Osteoblast (primary cell): ENCODE measurements around the gene LAG3. TPM values are rescaled to one million over a fixed set of nuclear protein-coding genes. Genes with fewer than 3 reads are reported as not detected.

Experiments used
- DNase-seq: peaks from one replicate; pipeline ENCODE4 v3.0.0; 2011; ENCODE audit warnings: low spot score, mixed read lengths; ENCODE audit not compliant: insufficient read length; ENCODE audit errors: missing footprints
- H2AFZ ChIP-seq: 2 replicates; pipeline ENCODE4 v1.6.0; 2011; ENCODE audit warnings: mild to moderate bottlenecking, low read length
- H3K27ac ChIP-seq: 2 replicates; pipeline ENCODE4 v1.5.1; 2011; ENCODE audit warnings: mild to moderate bottlenecking, low read depth, low read length, moderate library complexity
- H3K27me3 ChIP-seq: 2 replicates; pipeline ENCODE4 v1.6.0; 2012; ENCODE audit warnings: mild to moderate bottlenecking, control low read depth, inconsistent platforms, low read length, moderate library complexity; ENCODE audit not compliant: insufficient read depth
- H3K36me3 ChIP-seq: 2 replicates; pipeline ENCODE4 v1.5.1; 2011; ENCODE audit warnings: mild to moderate bottlenecking, low read length, control low read depth, moderate library complexity; ENCODE audit not compliant: insufficient read depth
- H3K4me1 ChIP-seq: 2 replicates; pipeline ENCODE4 v1.5.1; 2011; ENCODE audit warnings: mild to moderate bottlenecking, low read length, control low read depth, moderate library complexity; ENCODE audit not compliant: insufficient read depth
- H3K4me2 ChIP-seq: 2 replicates; pipeline ENCODE4 v1.6.0; 2011; ENCODE audit warnings: mild to moderate bottlenecking, low read length; ENCODE audit not compliant: insufficient read depth
- H3K4me3 ChIP-seq: fragments of 200-600 bp; sonication (generic); 3 replicates; pipeline ENCODE4 v1.5.1; 2012; ENCODE audit warnings: mild to moderate bottlenecking, low read length, inconsistent platforms; ENCODE audit not compliant: insufficient read depth
- H3K79me2 ChIP-seq: 2 replicates; pipeline ENCODE4 v1.6.0; 2012; ENCODE audit warnings: mild to moderate bottlenecking, low read length, control low read depth, inconsistent platforms; ENCODE audit not compliant: insufficient read depth
- H3K9me3 ChIP-seq: 2 replicates; pipeline ENCODE4 v1.5.1; 2011; ENCODE audit warnings: low read depth, low read length, control low read depth
- H4K20me1 ChIP-seq: 2 replicates; pipeline ENCODE4 v1.6.0; 2012; ENCODE audit warnings: mild to moderate bottlenecking, low read length, control low read depth; ENCODE audit not compliant: insufficient read depth
- total RNA-seq: library from RNA; depleted of rRNA; stranded (reverse); fragments of >200 nt; gene quantifications from 2 replicates; pipeline ENCODE4 v1.2.3, GENCODE V29; 2012
- TF ChIP-seq, protein P1 (sequence below): IDR thresholded peaks from 2 replicates; pipeline ENCODE4 v1.5.1; 2011; ENCODE audit warnings: mild to moderate bottlenecking, low read depth, low read length, moderate library complexity; ENCODE audit errors: extremely low read depth

Gene LAG3
- total RNA-seq, 1 donor = not detected

DNA sequence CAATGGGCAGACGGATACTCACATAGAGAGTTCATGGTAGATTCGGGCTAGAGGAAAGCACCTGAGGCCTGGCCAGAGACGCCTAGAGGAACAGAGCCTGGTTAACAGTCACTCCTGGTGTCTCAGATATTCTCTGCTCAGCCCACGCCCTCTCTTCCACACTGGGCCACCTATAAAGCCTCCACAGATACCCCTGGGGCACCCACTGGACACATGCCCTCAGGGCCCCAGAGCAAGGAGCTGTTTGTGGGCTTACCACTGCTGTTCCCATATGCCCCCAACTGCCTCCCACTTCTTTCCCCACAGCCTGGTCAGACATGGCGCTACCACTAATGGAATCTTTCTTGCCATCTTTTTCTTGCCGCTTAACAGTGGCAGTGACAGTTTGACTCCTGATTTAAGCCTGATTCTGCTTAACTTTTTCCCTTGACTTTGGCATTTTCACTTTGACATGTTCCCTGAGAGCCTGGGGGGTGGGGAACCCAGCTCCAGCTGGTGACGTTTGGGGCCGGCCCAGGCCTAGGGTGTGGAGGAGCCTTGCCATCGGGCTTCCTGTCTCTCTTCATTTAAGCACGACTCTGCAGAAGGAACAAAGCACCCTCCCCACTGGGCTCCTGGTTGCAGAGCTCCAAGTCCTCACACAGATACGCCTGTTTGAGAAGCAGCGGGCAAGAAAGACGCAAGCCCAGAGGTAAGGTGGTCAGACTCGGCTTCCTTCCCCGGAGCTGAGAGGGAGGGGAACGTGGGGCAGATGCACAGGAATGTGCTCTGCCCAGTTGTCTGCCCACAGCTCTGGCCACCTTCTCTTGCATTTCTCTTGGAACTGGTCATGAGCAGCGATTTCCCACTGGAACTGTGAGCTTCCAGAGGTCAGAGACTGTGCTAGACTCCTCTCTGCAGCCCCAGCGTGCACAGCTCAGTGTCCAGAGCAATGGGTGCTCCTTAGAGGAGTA, 16.9 kb downstream of the LAG3 start, which contains the start of gene CD4:
CD4 (plus strand) TSS at position 557 of the 953 bp plus-strand sequence. CDS start 10,611 bp downstream, outside the sequence.
- TF ChIP-seq, protein P1, sequence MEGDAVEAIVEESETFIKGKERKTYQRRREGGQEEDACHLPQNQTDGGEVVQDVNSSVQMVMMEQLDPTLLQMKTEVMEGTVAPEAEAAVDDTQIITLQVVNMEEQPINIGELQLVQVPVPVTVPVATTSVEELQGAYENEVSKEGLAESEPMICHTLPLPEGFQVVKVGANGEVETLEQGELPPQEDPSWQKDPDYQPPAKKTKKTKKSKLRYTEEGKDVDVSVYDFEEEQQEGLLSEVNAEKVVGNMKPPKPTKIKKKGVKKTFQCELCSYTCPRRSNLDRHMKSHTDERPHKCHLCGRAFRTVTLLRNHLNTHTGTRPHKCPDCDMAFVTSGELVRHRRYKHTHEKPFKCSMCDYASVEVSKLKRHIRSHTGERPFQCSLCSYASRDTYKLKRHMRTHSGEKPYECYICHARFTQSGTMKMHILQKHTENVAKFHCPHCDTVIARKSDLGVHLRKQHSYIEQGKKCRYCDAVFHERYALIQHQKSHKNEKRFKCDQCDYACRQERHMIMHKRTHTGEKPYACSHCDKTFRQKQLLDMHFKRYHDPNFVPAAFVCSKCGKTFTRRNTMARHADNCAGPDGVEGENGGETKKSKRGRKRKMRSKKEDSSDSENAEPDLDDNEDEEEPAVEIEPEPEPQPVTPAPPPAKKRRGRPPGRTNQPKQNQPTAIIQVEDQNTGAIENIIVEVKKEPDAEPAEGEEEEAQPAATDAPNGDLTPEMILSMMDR = no peak
- Histone ChIP-seq H3K27ac (no peak within 1 kb of the TSS), H3K4me2 (peak within 1 kb of the TSS; percentile 58), H2AFZ (peak within 1 kb of the TSS; percentile 86), H3K9me3 (no peaks in the 10 kb centered on the region), H3K4me3 (peak within 1 kb of the TSS; percentile 52), H4K20me1 (no peaks in the 10 kb centered on the region), H3K36me3 (no peaks in the 10 kb centered on the region), H3K27me3 (peaks cover 6% of the 10 kb centered on the region), H3K79me2 (no peaks in the 10 kb centered on the region), H3K4me1 (peaks cover 19% of the 10 kb centered on the region)
- peak; percentile 85 for DNase-seq

DNA sequence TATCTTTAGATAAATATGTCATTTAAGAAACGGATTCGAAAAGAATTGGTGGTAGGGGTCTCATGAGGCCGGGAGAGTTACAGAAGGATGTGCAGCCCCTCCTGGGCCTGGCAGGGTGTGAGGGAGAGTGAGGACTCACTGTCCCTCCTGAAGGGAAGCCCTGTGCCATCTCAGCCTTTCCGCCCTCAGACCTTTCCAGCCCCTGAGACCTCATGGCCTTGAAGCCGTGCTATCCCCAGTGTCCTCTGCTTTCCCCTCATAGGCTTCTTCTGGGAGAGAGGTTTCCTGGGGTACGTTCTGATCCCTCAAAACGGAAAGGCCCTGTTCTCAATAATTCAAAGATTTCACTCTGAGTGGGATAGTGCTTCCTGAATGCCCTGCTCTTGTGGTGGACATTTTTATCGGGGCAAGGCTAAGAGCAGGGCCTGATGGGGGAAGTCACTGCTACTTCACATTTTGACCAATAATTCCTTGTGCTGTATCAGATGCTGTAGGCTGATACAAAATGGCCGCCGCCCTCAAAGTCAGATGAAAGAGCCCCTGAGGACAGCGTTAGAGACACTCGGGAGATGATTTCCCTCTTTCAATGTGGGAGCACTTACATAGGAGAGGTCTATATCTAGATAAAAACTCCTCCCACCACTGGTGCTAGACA, 18.3 kb downstream of the LAG3 start:
- Histone ChIP-seq H4K20me1 (no peaks in the 10 kb centered on the region), H3K27ac (no peak overlapping the region), H3K9me3 (no peaks in the 10 kb centered on the region), H3K79me2 (no peaks in the 10 kb centered on the region), H3K4me3 (no peak overlapping the region), H3K4me1 (peaks cover 16% of the 10 kb centered on the region), H3K4me2 (no peak overlapping the region), H3K27me3 (peaks cover 6% of the 10 kb centered on the region), H2AFZ (no peak overlapping the region), H3K36me3 (no peaks in the 10 kb centered on the region)
- TF ChIP-seq, protein P1 = no peak
- DNase-seq = no peak

DNA sequence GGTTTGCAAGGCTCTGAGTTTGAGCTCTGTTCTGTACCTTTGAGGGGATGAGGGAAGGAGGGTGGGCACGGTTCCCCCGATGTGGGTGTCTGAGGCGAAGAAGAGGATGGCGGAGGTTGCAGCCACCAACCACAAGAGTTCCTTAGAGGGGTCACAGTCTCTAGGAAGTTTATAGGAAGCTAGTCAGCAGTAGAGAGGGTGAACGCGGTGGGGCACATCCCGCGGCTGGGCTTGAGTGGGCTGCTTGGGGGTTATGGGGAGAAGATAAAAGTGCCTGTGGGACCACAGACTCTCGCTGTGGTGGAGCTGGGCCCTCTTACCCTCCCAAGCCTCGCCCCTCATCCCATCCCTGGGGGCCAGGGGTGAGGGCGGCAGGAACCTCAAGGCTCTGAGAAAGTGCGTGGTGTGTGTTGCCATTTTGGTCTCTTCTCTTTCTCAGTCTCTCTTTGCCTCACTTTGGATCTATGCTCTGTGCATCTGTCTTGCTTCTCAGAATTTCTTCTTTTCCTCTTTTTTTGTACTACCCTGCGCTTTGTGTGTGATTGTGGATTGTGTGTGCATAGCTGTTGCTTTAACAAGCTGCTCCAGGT, 19.7 kb downstream of the LAG3 start:
- TF ChIP-seq, protein P1 = no peak
- H3K36me3 ChIP-seq = no peaks in the 10 kb centered on the region
- H3K4me2 ChIP-seq = peak overlapping the region; percentile 71
- peaks cover 6% of the 10 kb centered on the region for H3K27me3 ChIP-seq
- peak overlapping the region; percentile 50 for H3K4me3 ChIP-seq
- H2AFZ ChIP-seq = peak overlapping the region; percentile 82
- no peak for DNase-seq
- peaks cover 16% of the 10 kb centered on the region for H3K4me1 ChIP-seq
- H3K27ac ChIP-seq = no peak overlapping the region
- no peaks in the 10 kb centered on the region for H3K9me3 ChIP-seq
- no peaks in the 10 kb centered on the region for H4K20me1 ChIP-seq
- H3K79me2 ChIP-seq = no peaks in the 10 kb centered on the region
